Endometrial microvascular endothelial cells (primary cell): Measurements from ENCODE around the gene RAB24. TPM values are rescaled to one million over a fixed set of nuclear protein-coding genes. Genes with fewer than 3 reads are reported as not detected.
"Not testable (repeated sequence)": the region's sequence is repeated elsewhere in the genome, so short reads cannot be mapped to it uniquely, and the experiment has no call there.

Experiments used
- in situ Hi-C: cut with HindIII; loops from 2 replicates; pipeline ENCODE4 v1.10.0; 2017; ENCODE audit warnings: low sequenced_read_pairs, low pct_unique_long_range_greater_than_20kb; ENCODE audit errors: inconsistent ontology term
- total RNA-seq: library from RNA; depleted of rRNA; stranded (reverse); fragments of >200 nt; gene quantifications from one replicate; pipeline ENCODE4 v1.2.3, GENCODE V29; 2015; ENCODE audit errors: inconsistent ontology term

RAB24 gene
- total RNA-seq, 1 donor from 2014 or later: 20.3 TPM

- in situ Hi-C loops: no loop called here
These were observed 11.1 kb upstream of the RAB24 start for GRCh38 chr5:177314376-177315342.

- in situ Hi-C loops: no loop called here
These were observed 10.2 kb upstream of the RAB24 start for GRCh38 chr5:177313561-177314259.

DNA sequence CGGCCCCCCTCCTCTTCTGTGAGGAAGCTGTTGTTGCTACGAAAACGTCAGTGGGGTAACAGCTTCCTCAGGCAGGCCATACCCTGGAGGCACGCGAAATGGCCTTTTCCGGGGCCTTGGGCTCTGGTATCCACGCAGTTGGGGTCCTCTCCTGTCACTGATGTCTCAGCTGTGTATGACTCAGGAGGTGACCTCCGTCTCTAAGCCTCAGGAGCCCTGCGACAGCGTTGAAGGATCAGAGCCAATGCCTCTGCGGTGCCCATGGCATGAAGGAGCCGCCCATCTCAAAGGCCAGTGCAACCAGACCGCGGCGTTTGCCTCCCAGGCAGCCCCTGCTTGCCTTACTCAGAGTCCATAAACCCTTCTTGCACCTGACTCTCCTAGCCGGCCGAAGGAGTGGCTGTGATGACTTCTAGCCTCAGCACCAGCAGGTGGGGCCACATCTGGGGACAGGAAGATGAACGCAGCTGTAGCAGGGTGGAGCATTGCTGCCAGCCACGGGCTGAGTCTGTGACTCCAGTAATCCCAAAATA lies 9.2 kb upstream of the RAB24 start:
- in situ Hi-C loops: no loop called here

DNA sequence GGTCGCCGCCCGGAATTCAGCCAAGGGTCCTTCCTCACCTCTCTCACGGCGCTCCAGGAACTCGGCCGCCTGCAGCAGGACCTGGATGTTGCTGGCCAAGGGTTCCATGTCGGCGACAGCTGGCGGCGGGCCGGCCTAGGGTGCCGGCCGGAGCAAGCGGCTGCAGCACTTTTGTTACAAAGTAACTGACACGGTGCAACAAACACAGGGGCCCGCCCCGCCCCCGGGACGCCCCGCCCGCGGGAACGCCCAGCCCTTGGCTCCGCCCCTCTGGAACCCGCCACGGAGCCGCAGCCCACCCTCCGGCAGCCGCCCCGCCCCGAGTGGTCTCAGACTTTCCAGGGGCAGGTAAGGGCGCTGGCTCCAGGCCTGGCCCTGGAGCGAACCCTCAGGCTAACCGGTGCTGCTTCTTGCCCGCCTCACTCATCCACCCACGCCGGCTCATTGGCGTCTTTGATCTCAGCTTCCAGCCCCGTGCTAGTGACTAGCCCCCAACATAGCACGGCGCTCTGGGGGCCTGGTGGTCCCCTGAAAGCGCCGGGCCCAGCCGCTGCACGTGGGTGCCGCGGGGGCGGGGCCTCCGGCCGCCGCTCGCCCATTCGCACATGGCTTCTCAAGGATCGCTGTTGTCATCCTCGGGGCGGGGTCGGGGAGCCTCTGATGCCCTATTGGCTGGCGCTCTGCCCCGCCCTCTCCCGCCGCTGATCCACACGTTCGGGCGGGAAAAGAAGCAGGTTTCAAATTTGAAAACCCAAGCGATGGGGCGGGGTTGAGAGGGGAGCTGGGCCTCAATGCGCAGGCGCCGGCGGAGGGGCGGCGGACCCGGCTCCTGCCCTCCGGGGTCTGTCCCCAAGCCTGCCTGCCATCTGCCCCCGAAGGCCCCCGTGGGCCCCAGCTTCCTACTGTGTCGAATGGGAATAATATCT lies 8.5 kb upstream of the RAB24 start, which contains the start of gene MXD3:
MXD3 (minus strand) TSS at position 176 of the 926 bp plus-strand sequence; CDS start at position 108, 68 bp downstream.
- in situ Hi-C loops: no loop called here

DNA sequence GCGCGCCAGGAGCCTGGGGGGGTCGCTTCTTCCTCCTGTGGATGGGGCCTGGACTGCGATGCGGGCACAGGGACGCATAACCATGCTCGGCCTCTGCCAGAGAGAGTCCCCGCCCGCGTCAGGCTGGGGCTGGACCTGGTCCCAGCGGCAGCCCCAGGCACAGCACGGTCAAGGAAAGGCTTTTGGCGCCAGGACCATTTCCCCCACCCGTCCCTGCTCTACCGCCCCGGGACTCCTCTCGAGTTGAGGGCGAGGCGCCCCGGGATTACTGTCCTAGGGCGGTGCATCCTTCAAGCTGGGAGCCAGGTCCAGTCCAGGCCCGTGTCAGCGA lies 7.8 kb upstream of the RAB24 start:
- in situ Hi-C loops: no loop called here

DNA sequence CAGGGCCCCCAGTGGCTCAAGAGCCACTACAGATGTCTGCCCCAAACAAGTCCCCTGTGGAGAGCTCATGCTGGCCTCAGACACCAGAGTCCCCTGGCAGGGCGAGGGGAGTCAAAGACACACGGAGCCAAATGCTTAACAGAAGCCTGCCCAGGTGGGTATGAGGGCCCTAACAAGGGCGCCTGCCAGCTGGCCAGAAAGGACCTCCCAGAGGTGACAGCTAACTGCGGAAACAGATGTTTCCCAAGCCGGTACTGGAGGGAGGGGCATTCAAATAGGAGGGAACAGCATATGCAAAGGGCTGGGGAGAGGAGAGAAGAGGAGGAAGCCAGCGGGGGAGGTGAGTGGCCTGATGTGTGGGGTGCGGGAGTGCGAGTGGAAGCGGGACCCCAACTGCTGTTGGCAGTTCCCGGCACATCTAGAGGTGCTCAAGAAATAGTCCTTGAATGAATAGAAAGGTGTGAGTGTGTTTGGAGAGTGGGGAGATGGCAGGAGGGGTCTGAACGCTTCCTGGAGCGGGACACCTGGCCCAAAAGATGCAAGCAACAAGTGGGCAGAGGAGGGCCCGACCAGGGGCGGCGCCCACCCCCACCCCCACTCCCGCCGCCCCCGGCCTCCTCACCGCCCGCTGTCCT lies 7.4 kb upstream of the RAB24 start:
- in situ Hi-C loops: no loop called here

- in situ Hi-C loops: no loop called here
These were observed 6.8 kb upstream of the RAB24 start for GRCh38 chr5:177310332-177310731.

- in situ Hi-C loops: no loop called here
These were observed 6.1 kb upstream of the RAB24 start for GRCh38 chr5:177309351-177310191.

DNA sequence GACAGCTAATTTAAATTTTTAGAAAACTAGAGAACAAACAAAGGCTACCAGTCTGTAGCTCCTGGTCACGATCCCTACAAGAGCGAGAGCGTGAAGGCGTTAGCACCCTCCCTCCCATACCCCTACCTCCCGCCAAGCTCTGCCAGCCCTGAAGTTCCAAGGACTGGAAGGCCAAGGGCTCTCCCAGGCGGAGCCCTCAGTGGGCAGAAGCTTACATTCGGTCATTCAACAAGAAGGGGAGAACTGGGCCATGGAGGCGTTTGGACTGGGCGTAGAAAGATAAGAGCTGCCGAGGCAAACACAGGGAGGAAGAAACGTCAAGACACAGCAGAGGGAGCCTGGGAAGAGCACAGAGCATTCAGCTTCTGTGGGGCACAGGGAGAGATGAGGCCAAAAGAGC lies 5.2 kb upstream of the RAB24 start:
- in situ Hi-C loops: no loop called here

DNA sequence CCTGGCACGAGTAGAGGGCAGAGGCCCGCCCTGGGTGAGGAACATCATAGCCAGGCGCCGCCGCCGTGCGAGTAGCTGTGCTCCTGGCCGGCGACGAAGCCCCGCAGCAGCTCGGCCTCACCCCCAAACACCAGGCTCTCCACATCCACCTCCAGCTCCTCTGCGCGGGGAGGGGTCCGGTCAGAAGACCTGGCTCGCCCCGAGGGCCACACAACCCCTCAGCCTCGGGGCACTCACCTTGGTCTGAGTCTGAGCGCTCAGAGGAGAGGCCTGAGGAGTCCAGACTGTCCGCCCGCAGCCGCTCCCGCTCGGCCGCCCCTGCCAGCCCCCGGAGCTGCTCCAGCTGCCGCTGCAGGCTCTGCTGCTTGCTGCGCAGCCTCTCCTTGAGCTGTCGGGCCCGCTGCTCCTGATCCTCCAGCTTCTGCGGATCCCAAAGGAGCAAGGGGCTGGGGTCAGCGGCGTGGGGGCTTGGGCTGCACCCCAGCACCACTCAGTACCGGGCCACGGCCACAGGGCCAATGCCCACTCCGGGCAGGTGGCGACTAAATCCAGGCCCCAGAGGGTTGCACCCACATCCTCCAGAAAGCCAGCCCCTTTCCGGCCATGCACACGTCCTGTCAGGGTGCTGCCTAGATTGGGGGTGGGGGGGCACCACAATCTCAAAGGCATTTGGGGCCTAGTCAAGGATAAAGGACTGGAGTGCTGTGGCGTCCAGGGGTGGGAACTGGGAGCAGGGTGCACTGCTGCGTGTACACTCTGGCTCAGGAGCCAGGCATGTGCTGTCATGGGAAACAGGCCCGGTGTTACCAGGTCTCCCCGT lies 4.2 kb upstream of the RAB24 start:
- in situ Hi-C loops: no loop called here

DNA sequence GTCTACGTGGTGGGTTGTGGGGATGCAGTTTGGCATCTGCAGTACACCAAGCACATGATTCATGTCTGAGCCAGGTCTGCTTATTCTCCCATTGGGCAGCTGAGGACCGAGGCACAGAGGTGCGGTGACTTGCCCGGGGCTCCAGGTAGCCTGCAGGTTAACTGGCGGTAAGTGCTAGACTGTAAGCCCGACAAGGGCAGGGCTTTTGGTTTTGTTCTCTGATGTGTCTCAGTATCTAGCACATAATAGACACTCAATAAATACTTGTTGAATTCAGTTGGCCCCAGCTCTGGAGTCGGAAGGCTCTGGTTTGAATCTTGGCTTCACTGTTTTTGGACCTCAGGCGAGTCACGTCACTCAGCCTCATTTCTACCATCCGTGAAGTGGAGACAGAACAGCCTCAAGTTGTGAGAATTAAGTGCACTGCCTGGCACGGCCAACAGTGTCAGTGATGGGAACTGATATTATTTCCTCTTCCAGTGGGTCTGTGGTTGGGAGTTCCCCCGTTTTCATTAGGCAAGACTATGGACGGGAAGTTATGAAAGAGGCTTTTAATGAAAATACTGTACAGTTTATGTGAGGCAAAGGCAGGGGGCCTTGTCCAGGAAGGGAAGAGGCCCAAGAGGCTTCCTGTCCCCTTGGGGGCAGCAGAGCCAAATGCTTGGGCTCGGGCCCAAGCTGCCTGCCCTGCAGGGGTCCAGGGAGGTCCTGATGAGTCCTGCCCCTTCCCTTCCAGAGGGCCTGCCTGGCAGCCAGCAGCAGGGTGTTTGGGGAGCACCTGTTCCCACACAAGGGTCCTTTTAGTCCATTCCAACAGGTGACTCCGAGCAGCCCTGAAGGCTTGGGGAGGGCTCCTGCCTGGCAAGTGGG lies 3.4 kb upstream of the RAB24 start:
- in situ Hi-C loops: no loop called here

DNA sequence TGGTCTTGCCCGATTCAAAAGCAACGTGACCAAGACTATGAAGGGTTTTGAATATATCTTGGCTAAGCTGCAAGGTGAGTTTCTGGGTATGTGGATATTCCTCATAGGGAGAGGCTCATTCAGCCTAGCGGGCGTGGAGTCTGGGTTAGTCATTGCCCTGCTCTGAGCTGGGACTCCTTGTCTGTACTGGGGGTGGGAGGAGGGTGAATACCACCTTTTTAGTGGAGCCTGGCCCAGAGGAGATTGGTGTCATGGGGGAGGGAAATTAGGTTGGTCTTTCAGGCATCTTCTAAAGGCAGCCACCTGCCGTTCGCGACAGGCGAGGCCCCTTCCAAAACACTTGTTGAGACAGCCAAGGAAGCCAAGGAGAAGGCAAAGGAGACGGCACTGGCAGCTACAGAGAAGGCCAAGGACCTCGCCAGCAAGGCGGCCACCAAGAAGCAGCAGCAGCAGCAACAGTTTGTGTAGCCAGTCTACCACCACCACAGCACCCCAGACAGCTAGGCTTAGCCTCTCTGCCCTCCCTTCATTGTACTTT lies 2.7 kb upstream of the RAB24 start:
- in situ Hi-C loops: not testable (repeated sequence)

DNA sequence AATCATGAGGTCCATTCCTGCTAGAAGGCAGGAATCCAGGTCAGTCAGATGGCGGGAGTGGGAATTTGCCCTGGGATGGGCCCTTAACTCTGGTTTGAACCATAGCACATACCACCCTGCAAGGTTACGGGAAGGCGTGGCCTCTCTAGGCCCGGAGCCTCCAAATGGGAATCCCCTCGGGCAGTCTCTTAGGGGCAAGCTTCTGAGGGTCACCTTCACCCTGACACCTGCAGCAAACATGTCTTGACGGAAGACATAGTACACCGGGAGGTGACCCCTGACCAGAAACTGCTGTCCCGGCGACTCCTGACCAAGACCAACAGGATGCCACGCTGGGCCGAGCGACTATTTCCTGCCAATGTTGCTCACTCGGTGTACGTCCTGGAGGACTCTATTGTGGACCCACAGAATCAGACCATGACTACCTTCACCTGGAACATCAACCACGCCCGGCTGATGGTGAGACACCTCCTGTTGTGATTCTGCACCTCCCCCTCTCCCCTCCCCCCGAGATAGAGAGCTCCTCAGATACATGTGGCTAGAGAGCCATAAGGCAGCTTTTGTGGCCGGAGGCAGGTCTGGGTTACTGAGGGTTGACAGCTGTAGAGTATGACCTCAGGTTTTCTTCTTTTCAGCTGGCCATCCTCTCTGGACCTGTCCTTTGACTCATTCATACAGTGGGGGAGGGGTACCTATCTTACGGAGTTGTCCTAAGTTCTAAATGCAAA lies 1.0 kb upstream of the RAB24 start:
- in situ Hi-C loops: no loop called here

- in situ Hi-C loops: no loop called here
These were observed 439 bp upstream of the RAB24 start for GRCh38 chr5:177303925-177304391.
